ENCODE data around the gene TMEM44.
"Not testable (repeated sequence)": the region's sequence is repeated elsewhere in the genome, so short reads cannot be mapped to it uniquely, and the experiment has no call there.

TMEM44 gene

DNA sequence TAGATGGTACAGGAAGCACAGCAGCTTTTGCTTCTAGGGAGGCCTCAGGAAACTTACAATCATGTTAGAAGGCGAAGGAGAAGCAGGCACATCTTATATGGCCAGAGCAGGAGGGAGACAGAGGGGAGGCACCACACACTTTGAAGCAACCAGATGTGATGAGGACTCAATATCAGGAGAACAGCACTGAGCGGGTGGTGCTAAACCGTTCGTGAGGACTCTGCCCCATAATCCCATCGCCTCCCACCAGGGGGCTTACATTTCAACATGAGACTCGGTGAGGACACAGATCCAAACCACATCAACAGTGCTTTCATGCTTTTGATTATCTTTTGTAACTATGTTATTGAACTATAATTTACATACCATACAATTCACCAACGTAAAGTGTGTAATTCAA is 7.6 kb upstream of the TMEM44 start:
- DNase-seq (ENCODE audit: low read depth), result peak; percentile 29

GRCh38 chr3:194638991-194639605 is 5.9 kb upstream of the TMEM44 start:
- no peak for DNase-seq (ENCODE audit: low read depth)

DNA sequence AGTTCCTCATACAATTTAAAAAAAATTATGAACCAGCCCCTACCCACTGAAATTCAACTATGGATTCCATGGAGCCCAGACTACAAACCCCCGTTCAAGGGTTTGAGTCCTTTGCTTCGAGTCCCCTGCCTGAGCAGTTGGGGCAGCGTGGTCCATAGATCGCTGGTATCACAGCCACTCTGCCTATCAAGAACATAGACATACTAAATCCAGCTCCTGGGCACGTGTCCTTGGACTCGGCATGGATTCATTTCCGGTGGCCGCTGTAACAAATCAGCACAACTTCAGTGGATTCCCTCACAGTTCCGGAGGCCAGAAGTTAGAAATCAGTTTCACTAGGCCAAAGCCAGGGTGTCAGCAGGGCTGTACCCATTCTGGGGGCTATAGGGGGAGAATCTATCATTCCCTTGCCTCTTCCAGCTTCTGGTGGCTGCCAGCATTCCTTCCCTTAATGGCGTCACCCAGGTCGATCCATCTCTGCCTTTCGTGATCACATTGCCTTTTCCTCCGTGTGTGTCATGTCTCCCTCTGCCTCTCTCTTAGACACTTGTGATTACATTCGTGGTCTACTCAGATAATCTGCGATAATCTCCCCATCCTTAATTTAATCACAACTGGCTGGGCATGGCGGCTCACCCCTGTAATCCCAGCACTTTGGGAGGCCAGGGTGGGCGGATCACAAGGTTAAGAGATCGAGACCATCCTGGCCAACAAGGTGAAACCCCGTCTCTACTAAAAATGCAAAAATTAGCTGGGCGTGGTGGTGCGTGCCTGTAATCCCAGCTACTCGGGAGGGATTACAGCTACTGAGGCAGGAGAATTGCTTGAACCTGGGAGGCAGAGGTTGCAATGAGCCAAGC is 4.6 kb upstream of the TMEM44 start:
- DNase-seq (ENCODE audit: low read depth), result no peak

- DNase-seq (ENCODE audit: low read depth), result no peak
Observed at GRCh38 chr3:194637066-194637465, 3.8 kb upstream of the TMEM44 start.

- no peak for DNase-seq (ENCODE audit: low read depth)
Observed at GRCh38 chr3:194632809-194633348, 340 bp downstream of the TMEM44 start.

- DNase-seq (ENCODE audit: low read depth), result no peak
Observed at GRCh38 chr3:194632226-194632808, 902 bp downstream of the TMEM44 start.

- DNase-seq (ENCODE audit: low read depth), result no peak
Observed at GRCh38 chr3:194631696-194632095, 1.5 kb downstream of the TMEM44 start.

DNA sequence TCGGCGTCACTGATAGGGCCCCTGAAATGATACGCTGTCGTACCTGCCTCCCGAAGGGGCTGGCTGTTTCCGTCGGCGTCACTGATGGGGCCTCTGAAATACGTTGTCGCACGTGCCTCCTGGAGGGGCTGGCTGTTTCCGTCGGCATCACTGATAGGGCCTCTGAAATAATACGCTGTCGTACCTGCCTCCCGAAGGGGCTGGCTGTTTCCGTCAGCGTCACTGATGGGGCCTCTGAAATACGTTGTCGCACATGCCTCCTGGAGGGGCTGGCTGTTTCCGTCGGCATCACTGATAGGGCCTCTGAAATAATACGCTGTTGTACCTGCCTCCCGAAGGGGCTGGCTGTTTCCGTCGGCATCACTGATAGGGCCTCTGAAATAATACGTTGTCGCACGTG is 2.5 kb downstream of the TMEM44 start:
- DNase-seq (ENCODE audit: low read depth), result not testable (repeated sequence)

GRCh38 chr3:194624956-194625355 is 8.3 kb downstream of the TMEM44 start:
- DNase-seq (ENCODE audit: low read depth), result no peak

GRCh38 chr3:194623449-194624290 is 9.5 kb downstream of the TMEM44 start:
- no peak for DNase-seq (ENCODE audit: low read depth)

GRCh38 chr3:194622621-194623340 is 10.4 kb downstream of the TMEM44 start:
- no peak for DNase-seq (ENCODE audit: low read depth)

DNA sequence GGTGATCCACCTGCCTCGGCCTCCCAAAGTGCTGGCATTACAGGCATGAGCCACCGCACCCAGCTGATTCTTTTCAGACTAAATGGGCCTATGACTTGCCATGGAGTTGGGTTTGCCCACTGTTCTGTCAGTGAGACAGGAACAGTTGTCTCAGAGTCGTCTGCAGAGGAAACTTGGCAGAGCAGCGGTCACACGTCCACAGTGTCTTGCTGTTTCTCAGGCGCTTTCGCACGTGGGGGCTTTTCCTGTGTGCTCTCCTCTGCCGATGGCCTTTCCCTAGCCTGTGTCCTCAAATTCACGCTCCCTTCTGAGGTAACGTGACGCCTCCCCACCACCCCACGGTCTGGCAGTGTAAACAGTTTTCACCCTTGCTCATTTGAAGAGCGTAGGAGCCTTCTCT is 11.3 kb downstream of the TMEM44 start:
- no peak for DNase-seq (ENCODE audit: low read depth)

GRCh38 chr3:194620196-194620595 is 13.0 kb downstream of the TMEM44 start:
- no peak for DNase-seq (ENCODE audit: low read depth)

DNA sequence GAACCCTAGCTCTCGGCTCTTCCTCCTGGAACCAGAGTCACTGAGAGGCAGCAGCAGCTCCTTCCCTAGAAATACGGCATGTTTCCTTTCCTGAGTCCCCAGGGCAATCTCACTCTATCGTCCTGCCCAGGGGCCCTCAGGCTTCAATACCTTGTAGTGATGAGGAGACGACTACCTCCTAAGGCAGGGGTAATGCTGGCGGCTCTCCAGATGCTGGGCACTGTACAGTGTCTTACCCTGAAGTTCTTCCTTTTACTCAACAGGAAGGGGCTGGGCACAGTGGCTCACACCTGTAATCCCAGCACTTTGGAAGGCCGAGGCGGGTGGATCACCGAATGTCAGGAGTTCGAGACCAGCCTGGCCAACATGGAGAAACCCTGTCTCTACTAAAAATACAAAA is 13.5 kb downstream of the TMEM44 start:
- no peak for DNase-seq (ENCODE audit: low read depth)

- DNase-seq (ENCODE audit: low read depth), result no peak
Observed at GRCh38 chr3:194618858-194619608, 14.2 kb downstream of the TMEM44 start.

- DNase-seq (ENCODE audit: low read depth), result no peak
Observed at GRCh38 chr3:194617827-194618226, 15.4 kb downstream of the TMEM44 start.

DNA sequence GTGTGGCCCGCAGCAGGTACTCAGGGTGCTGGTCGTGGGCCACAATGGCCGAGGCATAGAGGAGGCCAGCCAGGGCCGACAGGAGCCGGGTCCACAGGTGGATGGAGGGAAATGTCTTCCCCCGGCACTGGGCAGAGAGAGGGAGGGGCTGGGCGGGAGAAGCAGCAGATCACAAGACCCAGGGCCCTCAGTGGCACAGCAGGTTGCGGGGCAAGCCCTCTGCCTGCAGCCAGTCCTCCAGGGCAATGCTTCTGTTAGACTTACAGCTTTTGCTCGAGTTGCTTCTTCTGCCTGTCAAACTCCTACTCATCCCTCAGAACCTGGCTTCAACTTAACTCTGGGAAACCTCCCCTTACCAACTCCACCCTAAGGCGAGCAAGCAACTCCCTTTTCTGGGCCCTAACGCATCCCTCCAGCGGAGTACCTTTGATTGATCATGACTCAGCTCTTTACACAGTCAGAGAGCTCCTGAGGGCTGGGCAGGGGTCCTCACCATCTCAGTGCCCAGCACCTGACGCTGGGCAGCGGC is 16.0 kb downstream of the TMEM44 start:
- no peak for DNase-seq (ENCODE audit: low read depth)

GRCh38 chr3:194615226-194615625 is 18.0 kb downstream of the TMEM44 start:
- no peak for DNase-seq (ENCODE audit: low read depth)

DNA sequence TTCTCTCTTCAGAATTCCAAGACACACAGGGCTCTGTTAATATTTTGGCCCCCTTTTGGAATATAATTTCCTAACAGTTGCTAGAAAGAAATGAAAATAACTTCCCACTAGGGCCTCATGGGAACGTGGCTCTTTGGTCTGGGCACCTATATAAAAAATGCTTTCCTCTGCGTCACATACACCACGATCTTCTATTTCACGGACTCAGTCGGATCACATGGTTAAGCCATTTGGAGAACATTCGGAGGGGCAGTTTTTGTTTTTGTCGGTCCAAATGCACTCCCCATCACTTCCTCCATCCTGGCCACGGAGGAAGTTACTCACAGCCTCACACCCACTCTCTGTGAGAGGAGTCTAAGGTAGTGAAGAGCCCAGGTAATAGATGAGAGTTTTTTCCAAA is 21.0 kb downstream of the TMEM44 start:
- no peak for DNase-seq (ENCODE audit: low read depth)

- no peak for DNase-seq (ENCODE audit: low read depth)
Observed at GRCh38 chr3:194610689-194611088, 22.5 kb downstream of the TMEM44 start.
